HEK293 (cell line): ENCODE measurements around the gene RNF40.

Experiments
- CTCF ChIA-PET: fragments of 350-600 bp; formaldehyde crosslinking; extraction: SDS; loops from one replicate; lab custom pipeline; 2021; ENCODE audit warnings: antibody characterized with exemption; lab: Yijun Ruan, JAX
- POLR2A ChIA-PET: fragments of 300-600 bp; formaldehyde crosslinking; extraction: SDS; loops from one replicate; lab custom pipeline; 2020; ENCODE audit warnings: antibody characterized with exemption, inconsistent platforms; lab: Yijun Ruan, JAX
- H3K27ac ChIP-seq: fragments of 200-500 bp; sonication (Bioruptor generic); 2 replicates; pipeline ENCODE4 v1.5.1; 2014; ENCODE audit warnings: low read depth, low read length, control low read depth, inconsistent platforms; ENCODE audit errors: extremely low read depth
- H3K36me3 ChIP-seq, 2 experiments: fragments of 200-500 bp in 1 of 2; sonication (Bioruptor generic) in 1 of 2; 1 replicate in 1 of 2; 2 replicates in 1 of 2; pipeline ENCODE4 v1.5.1; 2014 to 2017; ENCODE audit warnings: inconsistent platforms in 2 of 2, low read length in 2 of 2; ENCODE audit not compliant: control insufficient read depth in 2 of 2, insufficient read depth in 1 of 2
- H3K4me1 ChIP-seq: fragments of 200-500 bp; sonication (Bioruptor generic); 2 replicates; pipeline ENCODE4 v1.5.1; 2014; ENCODE audit warnings: mild to moderate bottlenecking, low read length, inconsistent platforms; ENCODE audit not compliant: control insufficient read depth, insufficient read depth
- H3K4me3 ChIP-seq: 2 replicates; pipeline ENCODE4 v1.5.1; 2011; ENCODE audit warnings: low read depth, mild to moderate bottlenecking, control low read depth, low read length, moderate library complexity
- H3K9me3 ChIP-seq: fragments of 200-500 bp; sonication (Bioruptor generic); 2 replicates; pipeline ENCODE4 v1.5.1; 2014; ENCODE audit warnings: low read depth, low read length, inconsistent platforms; ENCODE audit not compliant: control insufficient read depth, insufficient read depth
- GLIS1 ChIP-seq: fragments of 450-650 bp; formaldehyde crosslinking; IDR thresholded peaks from 2 replicates; pipeline ENCODE4 v1.5.1; 2016; ENCODE audit warnings: missing biosample characterization, missing genetic modification characterization
- KLF8 ChIP-seq: fragments of 450-650 bp; formaldehyde crosslinking; IDR thresholded peaks from 2 replicates; pipeline ENCODE4 v1.5.1; 2016; ENCODE audit warnings: missing biosample characterization, missing genetic modification characterization
- OVOL3 ChIP-seq: fragments of 450-650 bp; formaldehyde crosslinking; IDR thresholded peaks from 2 replicates; pipeline ENCODE4 v1.5.1; 2016; ENCODE audit warnings: missing biosample characterization, missing genetic modification characterization
- SALL2 ChIP-seq: fragments of 450-650 bp; formaldehyde crosslinking; IDR thresholded peaks from 2 replicates; pipeline ENCODE4 v1.5.0; 2017; ENCODE audit warnings: missing biosample characterization, mild to moderate bottlenecking, missing genetic modification characterization, borderline replicate concordance
- SCRT2 ChIP-seq: fragments of 450-650 bp; formaldehyde crosslinking; IDR thresholded peaks from 2 replicates; pipeline ENCODE4 v1.5.1; 2016; ENCODE audit warnings: missing biosample characterization, missing genetic modification characterization
- SETDB1 ChIP-seq: IDR thresholded peaks from one replicate; pipeline ENCODE4 v1.6.1; 2017; ENCODE audit warnings: mild to moderate bottlenecking, low read length, moderate library complexity, mixed read lengths; ENCODE audit not compliant: insufficient read length
- SP7 ChIP-seq: fragments of 450-650 bp; formaldehyde crosslinking; IDR thresholded peaks from 2 replicates; pipeline ENCODE4 v1.5.1; 2016; ENCODE audit warnings: missing biosample characterization, missing genetic modification characterization
- TRIM28 ChIP-seq: IDR thresholded peaks from 2 replicates; pipeline ENCODE4 v1.6.1; 2011; ENCODE audit warnings: low read length, control low read depth, borderline replicate concordance
- ZNF140 ChIP-seq: fragments of 450-650 bp; formaldehyde crosslinking; IDR thresholded peaks from 2 replicates; pipeline ENCODE4 v1.5.1; 2016; ENCODE audit warnings: missing biosample characterization, missing genetic modification characterization
- ZNF184 ChIP-seq: fragments of 450-650 bp; IDR thresholded peaks from 2 replicates; pipeline ENCODE4 v1.5.1; 2018; ENCODE audit warnings: missing biosample characterization, mild to moderate bottlenecking, missing genetic modification characterization
- ZNF2 ChIP-seq: fragments of 450-650 bp; formaldehyde crosslinking; IDR thresholded peaks from 2 replicates; pipeline ENCODE4 v1.5.1; 2016; ENCODE audit warnings: missing biosample characterization, missing genetic modification characterization
- ZNF221 ChIP-seq: fragments of 450-650 bp; formaldehyde crosslinking; IDR thresholded peaks from 2 replicates; pipeline ENCODE4 v1.5.1; 2017; ENCODE audit warnings: missing biosample characterization, missing genetic modification characterization, borderline replicate concordance
- ZNF223 ChIP-seq: fragments of 450-650 bp; formaldehyde crosslinking; IDR thresholded peaks from 2 replicates; pipeline ENCODE4 v1.5.1; 2016; ENCODE audit warnings: missing biosample characterization, missing genetic modification characterization
- ZNF341 ChIP-seq: fragments of 450-650 bp; formaldehyde crosslinking; IDR thresholded peaks from 2 replicates; pipeline ENCODE4; 2016; ENCODE audit warnings: low read depth, missing biosample characterization, missing genetic modification characterization
- ZNF354C ChIP-seq: fragments of 450-650 bp; formaldehyde crosslinking; IDR thresholded peaks from 2 replicates; pipeline ENCODE4 v1.5.1; 2016; ENCODE audit warnings: missing biosample characterization, missing genetic modification characterization, low read depth, borderline replicate concordance
- ZNF48 ChIP-seq: fragments of 450-650 bp; formaldehyde crosslinking; IDR thresholded peaks from 2 replicates; pipeline ENCODE4 v1.5.1; 2016; ENCODE audit warnings: missing biosample characterization, missing genetic modification characterization
- ZNF548 ChIP-seq: fragments of 450-650 bp; formaldehyde crosslinking; IDR thresholded peaks from 2 replicates; pipeline ENCODE4 v1.5.1; 2016; ENCODE audit warnings: missing biosample characterization, missing genetic modification characterization
- ZNF624 ChIP-seq: fragments of 450-650 bp; formaldehyde crosslinking; IDR thresholded peaks from 2 replicates; pipeline ENCODE4 v1.5.1; 2017; ENCODE audit warnings: missing biosample characterization, missing genetic modification characterization
- ZNF658 ChIP-seq: fragments of 450-650 bp; formaldehyde crosslinking; IDR thresholded peaks from 2 replicates; pipeline ENCODE4; 2016; ENCODE audit warnings: missing biosample characterization, missing genetic modification characterization
- ZNF664 ChIP-seq: fragments of 450-650 bp; formaldehyde crosslinking; IDR thresholded peaks from 2 replicates; pipeline ENCODE4 v1.5.1; 2016; ENCODE audit warnings: missing biosample characterization, missing genetic modification characterization
- ZNF677 ChIP-seq: fragments of 450-650 bp; IDR thresholded peaks from 2 replicates; pipeline ENCODE4 v1.5.0; 2018; ENCODE audit warnings: missing biosample characterization, mild to moderate bottlenecking, missing genetic modification characterization, moderate library complexity
- ZNF830 ChIP-seq: fragments of 450-650 bp; IDR thresholded peaks from 2 replicates; pipeline ENCODE4 v1.5.0; 2018; ENCODE audit warnings: missing biosample characterization, missing genetic modification characterization, low read depth, mild to moderate bottlenecking, moderate library complexity
- TF ChIP-seq, protein P1 (sequence below): fragments of 450-650 bp; formaldehyde crosslinking; IDR thresholded peaks from 2 replicates; pipeline ENCODE4 v1.5.1; 2016; ENCODE audit warnings: missing biosample characterization, missing genetic modification characterization, low read depth
- TF ChIP-seq, protein P2 (sequence below): fragments of 450-650 bp; formaldehyde crosslinking; IDR thresholded peaks from 2 replicates; pipeline ENCODE4 v1.5.1; 2016; ENCODE audit warnings: missing biosample characterization, missing genetic modification characterization
- TF ChIP-seq, protein P3 (sequence below): fragments of 450-650 bp; formaldehyde crosslinking; IDR thresholded peaks from 2 replicates; pipeline ENCODE4 v1.5.1; 2016; ENCODE audit warnings: missing biosample characterization, missing genetic modification characterization
- TF ChIP-seq, protein P4 (sequence below): fragments of 450-650 bp; formaldehyde crosslinking; IDR thresholded peaks from 2 replicates; pipeline ENCODE4 v1.5.1; 2016; ENCODE audit warnings: missing biosample characterization, missing genetic modification characterization

RNF40 gene

DNA sequence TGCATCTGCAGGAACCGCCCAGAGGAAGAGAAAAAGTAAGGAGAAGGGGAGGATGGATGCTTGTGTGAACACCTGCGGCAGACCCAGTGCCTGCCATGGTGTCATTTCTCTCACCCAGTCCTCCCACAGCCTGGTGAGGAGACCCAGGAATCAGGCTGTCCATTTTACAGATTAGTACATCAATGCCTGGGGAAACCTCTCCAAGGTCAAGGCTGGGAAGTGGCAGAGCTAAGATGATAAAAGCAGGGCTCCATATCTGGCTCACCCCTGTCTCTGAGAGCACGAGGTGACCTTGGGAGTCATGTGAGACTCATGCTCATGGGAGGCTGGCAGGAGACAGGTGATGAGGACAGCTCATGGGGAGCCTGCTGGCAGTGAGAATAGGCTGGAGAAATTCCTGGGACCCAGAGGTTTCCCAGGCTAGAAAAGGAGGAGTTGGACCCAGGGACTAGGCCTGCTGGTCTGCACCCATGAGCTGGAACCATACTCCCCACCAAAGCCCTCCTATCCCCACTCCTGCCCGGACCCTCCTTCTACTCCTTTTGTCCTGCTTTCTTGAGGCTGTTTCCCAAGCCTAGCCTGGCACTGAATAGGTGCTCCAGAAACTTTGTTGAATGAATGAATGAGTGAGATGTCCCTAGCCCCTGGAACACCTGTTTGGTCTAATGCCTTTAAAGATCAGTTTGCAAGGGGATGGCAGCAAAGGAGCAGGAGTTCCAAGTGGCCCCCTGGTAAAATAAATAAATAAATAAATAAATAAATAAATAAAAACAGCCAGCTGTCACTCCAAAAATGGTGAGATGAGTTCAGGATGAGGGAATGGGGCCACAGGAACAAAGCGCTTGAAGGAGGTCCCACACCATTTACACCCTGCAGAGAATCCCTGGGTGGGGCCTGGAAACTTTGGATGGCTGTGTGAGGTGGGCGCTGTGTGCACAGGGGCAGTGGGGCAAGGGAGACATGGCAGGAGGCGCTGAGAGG, 23.3 kb downstream of the RNF40 start (continued):
- peak; percentile 62 for TF ChIP-seq GLIS1 (tag by site-specific recombination)
- TF ChIP-seq ZNF140 (tag by site-specific recombination) = peak; percentile 57; the same call in 1 of the 2 replicates
- TF ChIP-seq ZNF184 = no peak
- TF ChIP-seq ZNF223 (tag by site-specific recombination) = peak; percentile 38; the same call in 1 of the 2 replicates
- TF ChIP-seq, protein P1, sequence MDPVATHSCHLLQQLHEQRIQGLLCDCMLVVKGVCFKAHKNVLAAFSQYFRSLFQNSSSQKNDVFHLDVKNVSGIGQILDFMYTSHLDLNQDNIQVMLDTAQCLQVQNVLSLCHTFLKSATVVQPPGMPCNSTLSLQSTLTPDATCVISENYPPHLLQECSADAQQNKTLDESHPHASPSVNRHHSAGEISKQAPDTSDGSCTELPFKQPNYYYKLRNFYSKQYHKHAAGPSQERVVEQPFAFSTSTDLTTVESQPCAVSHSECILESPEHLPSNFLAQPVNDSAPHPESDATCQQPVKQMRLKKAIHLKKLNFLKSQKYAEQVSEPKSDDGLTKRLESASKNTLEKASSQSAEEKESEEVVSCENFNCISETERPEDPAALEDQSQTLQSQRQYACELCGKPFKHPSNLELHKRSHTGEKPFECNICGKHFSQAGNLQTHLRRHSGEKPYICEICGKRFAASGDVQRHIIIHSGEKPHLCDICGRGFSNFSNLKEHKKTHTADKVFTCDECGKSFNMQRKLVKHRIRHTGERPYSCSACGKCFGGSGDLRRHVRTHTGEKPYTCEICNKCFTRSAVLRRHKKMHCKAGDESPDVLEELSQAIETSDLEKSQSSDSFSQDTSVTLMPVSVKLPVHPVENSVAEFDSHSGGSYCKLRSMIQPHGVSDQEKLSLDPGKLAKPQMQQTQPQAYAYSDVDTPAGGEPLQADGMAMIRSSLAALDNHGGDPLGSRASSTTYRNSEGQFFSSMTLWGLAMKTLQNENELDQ = no peak
- TF ChIP-seq ZNF664 = 0 out of 2 replicates have a peak, but pooled peaks have one; percentile 61
- TF ChIP-seq, all 188 proteins: peak for 24

DNA sequence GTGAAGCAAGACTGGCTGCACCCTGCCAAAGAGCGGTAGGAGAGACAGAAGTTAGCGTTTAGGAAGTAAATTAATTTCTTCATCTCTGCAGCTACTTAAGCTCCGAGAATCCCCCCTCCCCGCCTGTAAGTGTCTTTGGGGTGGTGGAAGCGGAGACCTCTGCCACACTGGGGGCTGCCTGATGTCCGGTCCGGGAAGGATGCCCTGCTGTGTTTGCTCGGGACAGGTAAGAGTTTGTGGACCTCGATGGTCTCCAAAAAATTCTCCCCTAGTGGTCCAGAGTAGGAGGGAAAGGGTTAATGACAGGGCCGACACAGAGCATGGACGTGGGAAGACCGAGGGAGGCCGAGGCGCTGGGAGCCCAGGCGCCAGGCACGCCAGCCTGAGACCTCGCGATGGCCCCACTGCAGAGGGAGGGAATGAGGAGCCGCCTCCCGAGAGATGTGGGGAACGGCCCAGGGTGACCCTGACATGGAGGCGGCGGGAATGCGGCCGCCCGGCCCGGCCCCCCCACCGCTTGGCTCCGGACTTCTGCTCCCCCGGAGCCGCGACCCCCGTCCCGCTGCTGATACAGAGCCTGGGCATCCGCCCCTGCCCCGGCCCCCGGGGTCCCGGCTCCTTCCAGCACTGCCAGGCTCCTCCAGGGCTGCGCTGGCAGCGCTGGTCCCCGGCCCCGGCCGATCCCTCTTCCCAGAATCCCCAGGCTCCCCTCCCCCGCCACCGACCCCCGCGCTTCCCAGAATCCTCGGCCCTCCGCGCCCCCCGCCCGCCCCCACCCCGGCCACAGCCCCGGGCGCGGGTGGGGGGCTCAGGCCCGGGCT, 24.2 kb downstream of the RNF40 start:
- no peaks in the 10 kb centered on the region for H3K9me3 ChIP-seq
- H3K36me3 ChIP-seq = peaks cover 0 to 41% of the 10 kb centered on the region in 2 experiments; a peak in 1 of 3 replicates
- peaks cover 3% of the 10 kb centered on the region; the same call in 1 of the 2 replicates for H3K4me1 ChIP-seq
- H3K4me3 ChIP-seq = peak overlapping the region; percentile 96
- ChIA-PET CTCF (interaction anchor here (0.6 to 1.3 kb wide), 2 partner anchors 19 to 80 kb away, joined by 4 to 5 read pairs; no protein-coding TSS in a partner anchor), POLR2A (interaction anchor here (0.7 to 2.8 kb wide), 13 partner anchors 8 to 88 kb away, joined by 3 to 132 read pairs (median 5); partner anchors contain the start of genes PHKG2 and SRCAP)
- H3K27ac ChIP-seq = peak overlapping the region; percentile 83
- TF ChIP-seq SETDB1 (no peak), ZNF48 (no peak), ZNF624 (tag by site-specific recombination) (no peak), ZNF2 (tag by site-specific recombination) (peak; percentile 47; the same call in 1 of the 2 replicates), ZNF677 (tag by site-specific recombination) (no peak), ZNF658 (tag by site-specific recombination) (no peak), TRIM28 (no peak), ZNF140 (tag by site-specific recombination) (no peak), SCRT2 (tag by site-specific recombination) (no peak), ZNF341 (peak; percentile 78), ZNF548 (no peak), KLF8 (peak; percentile 41; the same call in 1 of the 2 replicates), ZNF354C (tag by site-specific recombination) (no peak), ZNF830 (tag by site-specific recombination) (no peak), SP7 (peak; percentile 44), OVOL3 (no peak), ZNF221 (tag by site-specific recombination) (no peak), SALL2 (tag by site-specific recombination) (no peak)
- TF ChIP-seq, protein P2, sequence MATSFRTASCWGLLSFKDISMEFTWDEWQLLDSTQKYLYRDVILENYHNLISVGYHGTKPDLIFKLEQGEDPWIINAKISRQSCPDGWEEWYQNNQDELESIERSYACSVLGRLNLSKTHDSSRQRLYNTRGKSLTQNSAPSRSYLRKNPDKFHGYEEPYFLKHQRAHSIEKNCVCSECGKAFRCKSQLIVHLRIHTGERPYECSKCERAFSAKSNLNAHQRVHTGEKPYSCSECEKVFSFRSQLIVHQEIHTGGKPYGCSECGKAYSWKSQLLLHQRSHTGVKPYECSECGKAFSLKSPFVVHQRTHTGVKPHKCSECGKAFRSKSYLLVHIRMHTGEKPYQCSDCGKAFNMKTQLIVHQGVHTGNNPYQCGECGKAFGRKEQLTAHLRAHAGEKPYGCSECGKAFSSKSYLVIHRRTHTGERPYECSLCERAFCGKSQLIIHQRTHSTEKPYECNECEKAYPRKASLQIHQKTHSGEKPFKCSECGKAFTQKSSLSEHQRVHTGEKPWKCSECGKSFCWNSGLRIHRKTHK = no peak
- TF ChIP-seq, protein P3, sequence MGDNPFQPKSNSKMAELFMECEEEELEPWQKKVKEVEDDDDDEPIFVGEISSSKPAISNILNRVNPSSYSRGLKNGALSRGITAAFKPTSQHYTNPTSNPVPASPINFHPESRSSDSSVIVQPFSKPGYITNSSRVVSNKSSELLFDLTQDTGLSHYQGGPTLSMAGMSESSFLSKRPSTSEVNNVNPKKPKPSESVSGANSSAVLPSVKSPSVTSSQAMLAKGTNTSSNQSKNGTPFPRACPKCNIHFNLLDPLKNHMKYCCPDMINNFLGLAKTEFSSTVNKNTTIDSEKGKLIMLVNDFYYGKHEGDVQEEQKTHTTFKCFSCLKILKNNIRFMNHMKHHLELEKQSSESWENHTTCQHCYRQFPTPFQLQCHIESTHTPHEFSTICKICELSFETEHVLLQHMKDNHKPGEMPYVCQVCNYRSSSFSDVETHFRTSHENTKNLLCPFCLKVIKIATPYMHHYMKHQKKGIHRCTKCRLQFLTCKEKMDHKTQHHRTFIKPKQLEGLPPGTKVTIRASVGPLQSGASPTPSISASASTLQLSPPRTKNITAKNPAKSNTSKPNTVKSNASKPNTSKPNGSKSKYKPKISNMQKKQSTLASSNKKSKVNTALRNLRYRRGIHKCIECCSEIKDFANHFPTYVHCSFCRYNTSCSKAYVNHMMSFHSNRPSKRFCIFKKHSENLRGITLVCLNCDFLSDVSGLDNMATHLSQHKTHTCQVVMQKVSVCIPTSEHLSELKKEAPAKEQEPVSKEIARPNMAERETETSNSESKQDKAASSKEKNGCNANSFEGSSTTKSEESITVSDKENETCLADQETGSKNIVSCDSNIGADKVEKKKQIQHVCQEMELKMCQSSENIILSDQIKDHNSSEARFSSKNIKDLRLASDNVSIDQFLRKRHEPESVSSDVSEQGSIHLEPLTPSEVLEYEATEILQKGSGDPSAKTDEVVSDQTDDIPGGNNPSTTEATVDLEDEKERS (tag by site-specific recombination) = no peak
- TF ChIP-seq, protein P4, sequence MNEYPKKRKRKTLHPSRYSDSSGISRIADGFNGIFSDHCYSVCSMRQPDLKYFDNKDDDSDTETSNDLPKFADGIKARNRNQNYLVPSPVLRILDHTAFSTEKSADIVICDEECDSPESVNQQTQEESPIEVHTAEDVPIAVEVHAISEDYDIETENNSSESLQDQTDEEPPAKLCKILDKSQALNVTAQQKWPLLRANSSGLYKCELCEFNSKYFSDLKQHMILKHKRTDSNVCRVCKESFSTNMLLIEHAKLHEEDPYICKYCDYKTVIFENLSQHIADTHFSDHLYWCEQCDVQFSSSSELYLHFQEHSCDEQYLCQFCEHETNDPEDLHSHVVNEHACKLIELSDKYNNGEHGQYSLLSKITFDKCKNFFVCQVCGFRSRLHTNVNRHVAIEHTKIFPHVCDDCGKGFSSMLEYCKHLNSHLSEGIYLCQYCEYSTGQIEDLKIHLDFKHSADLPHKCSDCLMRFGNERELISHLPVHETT = 0 out of 2 replicates have a peak, but pooled peaks have one; percentile 27
